ENCODE data around the gene TMCC1. TPM values are rescaled to one million over a fixed set of nuclear protein-coding genes. Genes with fewer than 3 reads are reported as not detected.
"Not testable (repeated sequence)": the region's sequence is repeated elsewhere in the genome, so short reads cannot be mapped to it uniquely, and the experiment has no call there.

Gene TMCC1
- polyA plus RNA-seq, 2 of the 4 experiments (the other 2 are of a cell fraction): 30.3 to 75.7 TPM

- POLR2A ChIA-PET; CTCF ChIA-PET; FAIRE-seq; DNase-seq (ENCODE audit: low read depth in 1 of 2, low spot score in 1 of 2); H3K9me3 ChIP-seq; H3K4me3 ChIP-seq; TF ChIP-seq FOSL2 (IDR thresholded peaks at IDR 0.05): not testable (repeated sequence)
- ATAC-seq: peak in 1 of 2 experiments; percentile 51; a peak in 3 of 6 replicates
- H3K4me1 ChIP-seq: peaks cover 19% of the 10 kb centered on the region
- 0 out of 2 replicates have a peak, but pooled peaks have one; percentile 54 for TF ChIP-seq RARB (CRISPR knock-in tag; IDR thresholded peaks at IDR 0.05)
- peak; percentile 41; the same call in 1 of the 2 replicates for TF ChIP-seq FOSL2 (CRISPR knock-in tag; IDR thresholded peaks at IDR 0.05)
- peak; percentile 98 for TF ChIP-seq ZSCAN20 (CRISPR knock-in tag; IDR thresholded peaks at IDR 0.05)
- TF ChIP-seq HOXB13 (CRISPR knock-in tag; IDR thresholded peaks at IDR 0.05; ENCODE audit: low read depth): peak; percentile 99
- TF ChIP-seq HOXA7 (CRISPR knock-in tag; IDR thresholded peaks at IDR 0.05): peak; percentile 86
- TF ChIP-seq FOSB (CRISPR knock-in tag; IDR thresholded peaks at IDR 0.05): peak; percentile 91; the same call in 1 of the 2 replicates
- TF ChIP-seq HOXB5 (CRISPR knock-in tag; IDR thresholded peaks at IDR 0.05): peak; percentile 94
- peak; percentile 98 for TF ChIP-seq ZNF302 (CRISPR knock-in tag; IDR thresholded peaks at IDR 0.05)
- peak; percentile 98 for TF ChIP-seq FOXS1 (CRISPR knock-in tag; IDR thresholded peaks at IDR 0.05)
- TF ChIP-seq HMGXB4 (CRISPR knock-in tag; IDR thresholded peaks at IDR 0.05; ENCODE audit: borderline replicate concordance): peak; percentile 45; the same call in 1 of the 2 replicates
- TF ChIP-seq EHF (CRISPR knock-in tag; IDR thresholded peaks at IDR 0.05): peak; percentile 100
- TF ChIP-seq NPAS2 (CRISPR knock-in tag; IDR thresholded peaks at IDR 0.05; ENCODE audit: borderline replicate concordance): 0 out of 2 replicates have a peak, but pooled peaks have one; percentile 55
- TF ChIP-seq HEYL (CRISPR knock-in tag; IDR thresholded peaks at IDR 0.05): peak; percentile 97
- TF ChIP-seq TFCP2L1 (CRISPR knock-in tag; IDR thresholded peaks at IDR 0.05): peak; percentile 88
- TF ChIP-seq ATOH8 (CRISPR knock-in tag; IDR thresholded peaks at IDR 0.05; ENCODE audit: low read depth): peak; percentile 93
- WGBS (ENCODE audit: missing lambda C conversion rate): 8% methylated on average over 6 of the region's 10 CpGs
- peak overlapping the region; percentile 82 to 95 for H3K27ac ChIP-seq
- H3K4me2 ChIP-seq: peak overlapping the region; percentile 67
Observed at GRCh38 chr3:129641567-129642260, 251.8 kb downstream of the TMCC1 start.

DNA sequence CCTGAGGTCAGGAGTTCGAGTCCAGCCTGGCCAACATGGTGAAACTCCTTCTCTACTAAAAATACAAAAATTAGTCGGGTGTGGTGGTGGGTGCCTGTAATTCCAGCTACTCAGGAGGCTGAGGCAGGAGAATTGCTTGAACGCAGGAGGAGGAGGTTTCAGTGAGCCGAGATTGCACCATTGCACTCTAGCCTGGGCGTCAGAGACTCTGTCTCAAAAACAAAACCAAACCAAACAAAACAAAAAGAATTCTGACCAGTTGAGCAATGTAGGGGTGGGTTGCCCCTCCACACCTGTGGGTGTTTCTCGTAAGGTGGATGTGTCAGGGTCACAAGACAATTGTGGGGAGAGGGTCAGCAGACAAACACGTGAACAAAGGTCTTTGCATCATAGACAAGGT lies 252.5 kb downstream of the TMCC1 start:
- FAIRE-seq, H3K9me3 ChIP-seq, POLR2A ChIA-PET: not testable (repeated sequence)
- H3K4me3 ChIP-seq: 0 out of 3 replicates have a peak overlapping the region, but pooled peaks have one; percentile 22
- ATAC-seq: peak in 1 of 2 experiments; percentile 64; a peak in 3 of 6 replicates
- 28% methylated on average over 7 of the region's 7 CpGs for WGBS (ENCODE audit: missing lambda C conversion rate)
- CTCF ChIA-PET: interaction anchor here (1.5 kb wide), 1 partner anchor 9 kb away, joined by 5 read pairs; no protein-coding TSS in a partner anchor
- H3K4me2 ChIP-seq: peak overlapping the region; percentile 67
- DNase-seq (ENCODE audit: low read depth in 1 of 2, low spot score in 1 of 2): peak in 1 of 2 experiments; percentile 41
- H3K27ac ChIP-seq: peak overlapping the region; percentile 71 to 82
- peaks cover 19% of the 10 kb centered on the region for H3K4me1 ChIP-seq

DNA sequence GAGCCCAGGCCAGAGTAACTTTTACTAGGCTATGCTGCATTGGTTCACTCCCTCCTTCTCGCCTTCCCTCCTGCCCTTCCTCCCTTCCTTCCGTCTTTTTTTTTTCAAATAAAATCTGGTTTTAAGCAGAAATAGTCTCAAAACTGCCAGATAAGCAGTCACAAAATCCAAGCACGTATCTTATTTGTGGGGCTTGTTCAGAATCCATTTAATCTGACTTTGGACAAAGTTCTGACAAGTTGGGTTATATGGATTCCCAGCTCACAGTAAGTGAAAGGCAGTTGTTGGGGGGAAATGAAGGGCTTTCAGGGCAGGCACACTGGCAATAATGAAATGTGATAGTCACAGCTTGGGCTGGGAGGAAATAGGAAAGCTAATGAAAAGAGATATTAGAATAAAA lies 255.0 kb downstream of the TMCC1 start:
- ChIA-PET CTCF (interaction anchor here (1.0 to 2.0 kb wide), 4 partner anchors 11 to 295 kb away, joined by 3 to 11 read pairs (median 6); no protein-coding TSS in a partner anchor), POLR2A (no interaction called here)
- no peak overlapping the region for H3K4me3 ChIP-seq
- DNase-seq (ENCODE audit: low read depth in 1 of 2, low spot score in 1 of 2) (no peak), FAIRE-seq (no peak), ATAC-seq (no peak)
- H3K4me1 ChIP-seq: peaks cover 19% of the 10 kb centered on the region
- H3K4me2 ChIP-seq: no peak overlapping the region
- WGBS (ENCODE audit: missing lambda C conversion rate): 82% methylated on average over 3 of the region's 3 CpGs
- peaks cover 13% of the 10 kb centered on the region for H3K9me3 ChIP-seq
- peak overlapping the region in 1 of 2 experiments; percentile 56; a peak in 4 of 6 replicates for H3K27ac ChIP-seq
- TF ChIP-seq RNF2 (IDR thresholded peaks at IDR 0.05; ENCODE audit: borderline replicate concordance, low read depth) (no peak), CBX2 (IDR thresholded peaks at IDR 0.05; ENCODE audit: borderline replicate concordance, low read depth) (no peak), ZFP36 (IDR thresholded peaks at IDR 0.05; ENCODE audit: borderline replicate concordance, partially characterized antibody) (no peak), BHLHE40 (IDR thresholded peaks at IDR 0.05; ENCODE audit: low read depth, low read length) (no peak), ZC3H11A (IDR thresholded peaks at IDR 0.05) (no peak), MAZ (IDR thresholded peaks at IDR 0.05; ENCODE audit: borderline replicate concordance, low read depth, low read length) (no peak), HEYL (CRISPR knock-in tag; IDR thresholded peaks at IDR 0.05) (no peak), KDM1A (IDR thresholded peaks at IDR 0.05; ENCODE audit: low read depth) (no peak), KDM5A (IDR thresholded peaks at IDR 0.05) (no peak), TFCP2L1 (CRISPR knock-in tag; IDR thresholded peaks at IDR 0.05) (no peak), HOXA7 (CRISPR knock-in tag; IDR thresholded peaks at IDR 0.05) (no peak), USF2 (IDR thresholded peaks at IDR 0.05) (no peak), MYC (IDR thresholded peaks at IDR 0.05; ENCODE audit: borderline replicate concordance, low read length) (no peak)
- TF ChIP-seq, protein P1, sequence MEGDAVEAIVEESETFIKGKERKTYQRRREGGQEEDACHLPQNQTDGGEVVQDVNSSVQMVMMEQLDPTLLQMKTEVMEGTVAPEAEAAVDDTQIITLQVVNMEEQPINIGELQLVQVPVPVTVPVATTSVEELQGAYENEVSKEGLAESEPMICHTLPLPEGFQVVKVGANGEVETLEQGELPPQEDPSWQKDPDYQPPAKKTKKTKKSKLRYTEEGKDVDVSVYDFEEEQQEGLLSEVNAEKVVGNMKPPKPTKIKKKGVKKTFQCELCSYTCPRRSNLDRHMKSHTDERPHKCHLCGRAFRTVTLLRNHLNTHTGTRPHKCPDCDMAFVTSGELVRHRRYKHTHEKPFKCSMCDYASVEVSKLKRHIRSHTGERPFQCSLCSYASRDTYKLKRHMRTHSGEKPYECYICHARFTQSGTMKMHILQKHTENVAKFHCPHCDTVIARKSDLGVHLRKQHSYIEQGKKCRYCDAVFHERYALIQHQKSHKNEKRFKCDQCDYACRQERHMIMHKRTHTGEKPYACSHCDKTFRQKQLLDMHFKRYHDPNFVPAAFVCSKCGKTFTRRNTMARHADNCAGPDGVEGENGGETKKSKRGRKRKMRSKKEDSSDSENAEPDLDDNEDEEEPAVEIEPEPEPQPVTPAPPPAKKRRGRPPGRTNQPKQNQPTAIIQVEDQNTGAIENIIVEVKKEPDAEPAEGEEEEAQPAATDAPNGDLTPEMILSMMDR (IDR thresholded peaks at IDR 0.05): no peak
- TF ChIP-seq, protein P2, sequence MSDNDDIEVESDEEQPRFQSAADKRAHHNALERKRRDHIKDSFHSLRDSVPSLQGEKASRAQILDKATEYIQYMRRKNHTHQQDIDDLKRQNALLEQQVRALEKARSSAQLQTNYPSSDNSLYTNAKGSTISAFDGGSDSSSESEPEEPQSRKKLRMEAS (IDR thresholded peaks at IDR 0.05): no peak

Measured in A549 (cell line).